IMR-90 (cell line): ENCODE measurements around the gene RASSF9.

Source experiments
- BHLHE40 ChIP-seq: fragments of 150-350 bp; IDR thresholded peaks from 2 replicates; pipeline ENCODE4 v1.6.1; 2016; ENCODE audit warnings: mild to moderate bottlenecking, low read depth, low read length
- CEBPB ChIP-seq: IDR thresholded peaks from 2 replicates; pipeline ENCODE4 v1.6.1; 2012; ENCODE audit warnings: low read depth, low read length, improper control_type of control experiment
- CHD1 ChIP-seq: IDR thresholded peaks from 2 replicates; pipeline ENCODE4 v1.6.1; 2012; ENCODE audit warnings: low read depth, low read length, improper control_type of control experiment
- CTCF ChIP-seq: conservative IDR thresholded peaks from 2 replicates; pipeline ENCODE4 v1.5.1; 2012; ENCODE audit warnings: mild to moderate bottlenecking, low read depth, low read length, improper control_type of control experiment
- FOS ChIP-seq: fragments of 150-350 bp; IDR thresholded peaks from 2 replicates; pipeline ENCODE4 v1.6.1; 2016; ENCODE audit warnings: low read depth, low read length
- MAFK ChIP-seq: IDR thresholded peaks from 2 replicates; pipeline ENCODE4 v1.6.1; 2012; ENCODE audit warnings: low read depth, low read length, improper control_type of control experiment
- MAZ ChIP-seq: IDR thresholded peaks from 2 replicates; pipeline ENCODE4 v1.6.1; 2012; ENCODE audit warnings: low read depth, mild to moderate bottlenecking, low read length, improper control_type of control experiment, moderate library complexity, borderline replicate concordance
- MXI1 ChIP-seq: IDR thresholded peaks from 2 replicates; pipeline ENCODE4 v1.6.1; 2012; ENCODE audit warnings: low read depth, mild to moderate bottlenecking, low read length, moderate library complexity, borderline replicate concordance
- POLR2A ChIP-seq: IDR thresholded peaks from 2 replicates; pipeline ENCODE4 v1.6.1; 2012; ENCODE audit warnings: mild to moderate bottlenecking, low read depth, low read length
- RAD21 ChIP-seq: IDR thresholded peaks from 2 replicates; pipeline ENCODE4 v1.6.1; 2012; ENCODE audit warnings: low read length, improper control_type of control experiment
- RCOR1 ChIP-seq: IDR thresholded peaks from 2 replicates; pipeline ENCODE4 v1.6.1; 2012; ENCODE audit warnings: mild to moderate bottlenecking, low read length, improper control_type of control experiment; ENCODE audit not compliant: insufficient replicate concordance
- RFX5 ChIP-seq: IDR thresholded peaks from 2 replicates; pipeline ENCODE4 v1.8.0; 2012; ENCODE audit warnings: low read depth, mild to moderate bottlenecking, low read length, moderate library complexity
- USF2 ChIP-seq: fragments of 150-350 bp; IDR thresholded peaks from 2 replicates; pipeline ENCODE4 v1.6.1; 2017; ENCODE audit warnings: mild to moderate bottlenecking, antibody characterized with exemption, low read length, low read depth

GRCh38 chr12:85814741-85815140 is 21.5 kb downstream of the RASSF9 start:
- no peak for TF ChIP-seq CTCF
- no peak for TF ChIP-seq BHLHE40
- TF ChIP-seq MAZ = no peak
- TF ChIP-seq POLR2A = no peak
- no peak for TF ChIP-seq CEBPB
- no peak for TF ChIP-seq RCOR1
- no peak for TF ChIP-seq CHD1
- no peak for TF ChIP-seq MAFK
- TF ChIP-seq MXI1 = no peak
- no peak for TF ChIP-seq RAD21
- no peak for TF ChIP-seq USF2
- TF ChIP-seq FOS = no peak
- no peak for TF ChIP-seq RFX5
